SU-DHL-6 (cell line): Measurements from ENCODE around the gene UGP2.

ENCODE experiments used
- EZH2phosphoT487 ChIP-seq: fragments of 200-600 bp; sonication (generic), shearing (Covaris generic); conservative IDR thresholded peaks from 2 replicates; pipeline ENCODE4 v1.6.1; 2018; ENCODE audit warnings: mild to moderate bottlenecking, antibody characterized with exemption, low read length, moderate library complexity, mixed read lengths
- TF ChIP-seq, protein P1 (sequence below): fragments of 200-600 bp; sonication (generic); IDR thresholded peaks from one replicate; pipeline ENCODE4 v1.5.1; 2017; ENCODE audit warnings: antibody characterized with exemption, mild to moderate bottlenecking, low read length, moderate library complexity; ENCODE audit not compliant: insufficient read depth, poor library complexity, severe bottlenecking

DNA sequence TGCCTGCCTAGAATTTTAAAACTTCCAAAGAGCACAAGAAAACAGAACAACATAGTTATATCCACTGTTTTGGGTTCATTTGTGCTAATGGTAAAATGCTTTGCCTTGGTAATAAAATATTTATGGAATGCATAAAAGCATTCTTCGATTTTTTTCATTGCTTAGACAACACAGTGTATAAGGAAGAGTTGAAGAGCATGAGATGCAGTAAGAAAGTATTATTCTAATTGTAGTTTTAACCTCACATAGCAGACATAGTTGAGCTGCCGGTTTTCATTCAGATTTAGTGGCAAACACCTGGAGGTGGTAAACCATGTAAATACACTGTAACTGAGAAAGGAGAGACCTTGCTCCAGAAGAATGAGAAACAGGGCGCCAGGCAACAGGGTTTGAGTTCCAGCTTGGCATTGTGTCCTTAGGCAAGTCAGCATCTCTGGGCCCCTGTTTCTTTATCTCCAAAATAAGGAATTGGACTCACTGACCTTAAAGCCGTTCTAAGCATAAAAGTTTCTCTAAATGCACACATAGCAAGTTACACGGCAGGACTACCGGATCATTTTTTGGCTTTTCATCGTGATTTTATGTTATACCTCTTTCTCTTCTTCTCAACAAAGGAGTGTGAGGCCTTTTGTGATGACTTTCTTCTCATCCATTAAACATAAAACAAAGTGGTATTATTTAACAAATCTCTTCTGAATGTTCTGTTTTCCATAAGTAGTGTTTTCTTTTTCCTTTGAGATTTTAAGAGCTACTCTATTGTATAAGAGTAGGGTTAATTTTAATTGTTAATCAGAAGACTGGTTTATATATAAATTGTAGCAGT lies 7.9 kb downstream of the UGP2 start:
- TF ChIP-seq, protein P1, sequence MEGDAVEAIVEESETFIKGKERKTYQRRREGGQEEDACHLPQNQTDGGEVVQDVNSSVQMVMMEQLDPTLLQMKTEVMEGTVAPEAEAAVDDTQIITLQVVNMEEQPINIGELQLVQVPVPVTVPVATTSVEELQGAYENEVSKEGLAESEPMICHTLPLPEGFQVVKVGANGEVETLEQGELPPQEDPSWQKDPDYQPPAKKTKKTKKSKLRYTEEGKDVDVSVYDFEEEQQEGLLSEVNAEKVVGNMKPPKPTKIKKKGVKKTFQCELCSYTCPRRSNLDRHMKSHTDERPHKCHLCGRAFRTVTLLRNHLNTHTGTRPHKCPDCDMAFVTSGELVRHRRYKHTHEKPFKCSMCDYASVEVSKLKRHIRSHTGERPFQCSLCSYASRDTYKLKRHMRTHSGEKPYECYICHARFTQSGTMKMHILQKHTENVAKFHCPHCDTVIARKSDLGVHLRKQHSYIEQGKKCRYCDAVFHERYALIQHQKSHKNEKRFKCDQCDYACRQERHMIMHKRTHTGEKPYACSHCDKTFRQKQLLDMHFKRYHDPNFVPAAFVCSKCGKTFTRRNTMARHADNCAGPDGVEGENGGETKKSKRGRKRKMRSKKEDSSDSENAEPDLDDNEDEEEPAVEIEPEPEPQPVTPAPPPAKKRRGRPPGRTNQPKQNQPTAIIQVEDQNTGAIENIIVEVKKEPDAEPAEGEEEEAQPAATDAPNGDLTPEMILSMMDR: no peak
- TF ChIP-seq EZH2phosphoT487: no peak
